HL-60 (cell line): ENCODE data around the gene PCCA.

Experiments
- DNase-seq, 2 experiments: peaks; one replicate each; pipeline ENCODE4 v3.0.0-alpha.2; 2010 to 2020; ENCODE audit warnings: low read depth in 1 of 2, low spot score in 1 of 2
- H3K27ac ChIP-seq: fragments of 250-450 bp; sonication (Bioruptor Pico); replicated peaks from 2 replicates; pipeline ENCODE4 v1.5.1; 2020; ENCODE audit warnings: mild to moderate bottlenecking, moderate library complexity
- H3K27me3 ChIP-seq: fragments of 250-450 bp; sonication (Bioruptor Pico); 2 replicates; pipeline ENCODE4 v1.5.1; 2021; ENCODE audit warnings: mild to moderate bottlenecking, moderate library complexity; ENCODE audit not compliant: insufficient read depth, poor library complexity, severe bottlenecking
- H3K4me3 ChIP-seq: replicated peaks from 2 replicates; pipeline ENCODE4 v1.5.1; 2011; ENCODE audit warnings: mild to moderate bottlenecking, control low read depth, low read length; ENCODE audit not compliant: insufficient read depth
- CTCF ChIP-seq: IDR thresholded peaks from one replicate; pipeline ENCODE4 v1.5.1; 2011; ENCODE audit warnings: low read length, control low read depth, inconsistent platforms; ENCODE audit not compliant: insufficient read depth
- GABPA ChIP-seq: IDR thresholded peaks from 2 replicates; pipeline ENCODE4 v1.6.1; 2012; ENCODE audit warnings: low read depth
- POLR2AphosphoS5 ChIP-seq: IDR thresholded peaks from 2 replicates; pipeline ENCODE4 v1.6.1; 2012; ENCODE audit warnings: low read depth
- SPI1 ChIP-seq: IDR thresholded peaks from 2 replicates; pipeline ENCODE4 v1.6.1; 2012; ENCODE audit warnings: low read depth, mild to moderate bottlenecking, borderline replicate concordance
- TF ChIP-seq, protein P1 (sequence below): IDR thresholded peaks from 2 replicates; pipeline ENCODE4 v1.6.1; 2012; ENCODE audit warnings: low read depth; ENCODE audit not compliant: insufficient replicate concordance

PCCA gene

GRCh38 chr13:100443998-100444328, 355.1 kb downstream of the PCCA start:
- no peak overlapping the region for H3K27ac ChIP-seq
- TF ChIP-seq GABPA = no peak
- TF ChIP-seq, protein P1, sequence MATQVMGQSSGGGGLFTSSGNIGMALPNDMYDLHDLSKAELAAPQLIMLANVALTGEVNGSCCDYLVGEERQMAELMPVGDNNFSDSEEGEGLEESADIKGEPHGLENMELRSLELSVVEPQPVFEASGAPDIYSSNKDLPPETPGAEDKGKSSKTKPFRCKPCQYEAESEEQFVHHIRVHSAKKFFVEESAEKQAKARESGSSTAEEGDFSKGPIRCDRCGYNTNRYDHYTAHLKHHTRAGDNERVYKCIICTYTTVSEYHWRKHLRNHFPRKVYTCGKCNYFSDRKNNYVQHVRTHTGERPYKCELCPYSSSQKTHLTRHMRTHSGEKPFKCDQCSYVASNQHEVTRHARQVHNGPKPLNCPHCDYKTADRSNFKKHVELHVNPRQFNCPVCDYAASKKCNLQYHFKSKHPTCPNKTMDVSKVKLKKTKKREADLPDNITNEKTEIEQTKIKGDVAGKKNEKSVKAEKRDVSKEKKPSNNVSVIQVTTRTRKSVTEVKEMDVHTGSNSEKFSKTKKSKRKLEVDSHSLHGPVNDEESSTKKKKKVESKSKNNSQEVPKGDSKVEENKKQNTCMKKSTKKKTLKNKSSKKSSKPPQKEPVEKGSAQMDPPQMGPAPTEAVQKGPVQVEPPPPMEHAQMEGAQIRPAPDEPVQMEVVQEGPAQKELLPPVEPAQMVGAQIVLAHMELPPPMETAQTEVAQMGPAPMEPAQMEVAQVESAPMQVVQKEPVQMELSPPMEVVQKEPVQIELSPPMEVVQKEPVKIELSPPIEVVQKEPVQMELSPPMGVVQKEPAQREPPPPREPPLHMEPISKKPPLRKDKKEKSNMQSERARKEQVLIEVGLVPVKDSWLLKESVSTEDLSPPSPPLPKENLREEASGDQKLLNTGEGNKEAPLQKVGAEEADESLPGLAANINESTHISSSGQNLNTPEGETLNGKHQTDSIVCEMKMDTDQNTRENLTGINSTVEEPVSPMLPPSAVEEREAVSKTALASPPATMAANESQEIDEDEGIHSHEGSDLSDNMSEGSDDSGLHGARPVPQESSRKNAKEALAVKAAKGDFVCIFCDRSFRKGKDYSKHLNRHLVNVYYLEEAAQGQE = no peak
- TF ChIP-seq CTCF = no peak
- TF ChIP-seq SPI1 = no peak
- TF ChIP-seq POLR2AphosphoS5 = no peak
- no peaks in the 10 kb centered on the region for H3K27me3 ChIP-seq
- no peak for DNase-seq
- H3K4me3 ChIP-seq = no peak overlapping the region

- no peak overlapping the region for H3K27ac ChIP-seq
- no peaks in the 10 kb centered on the region for H3K27me3 ChIP-seq
- no peak overlapping the region for H3K4me3 ChIP-seq
- TF ChIP-seq SPI1 = no peak
- no peak for TF ChIP-seq GABPA
- no peak for TF ChIP-seq POLR2AphosphoS5
- TF ChIP-seq CTCF = no peak
- TF ChIP-seq, protein P1 = no peak
- DNase-seq = no peak
Observed at GRCh38 chr13:100447831-100448230, 358.9 kb downstream of the PCCA start.

GRCh38 chr13:100451923-100452322, 363.0 kb downstream of the PCCA start:
- no peak overlapping the region for H3K27ac ChIP-seq
- DNase-seq = no peak

More at GRCh38 chr13:100451923-100452322, 363.0 kb downstream of the PCCA start:
- TF ChIP-seq POLR2AphosphoS5 (no peak), SPI1 (no peak), GABPA (no peak), CTCF (no peak)
- TF ChIP-seq, protein P1 = no peak
- H3K4me3 ChIP-seq = no peak overlapping the region
- H3K27me3 ChIP-seq = no peaks in the 10 kb centered on the region
